Heart left ventricle (tissue), 13 donors: ENCODE data around the gene EYS.

ENCODE experiments used
- POLR2A ChIP-seq, 2 donors: fragments of 450-650 bp; IDR thresholded peaks; one replicate each; pipeline ENCODE4 v1.6.1; 2017; ENCODE audit warnings: antibody characterized with exemption in 2 of 2, mild to moderate bottlenecking in 2 of 2, moderate library complexity in 2 of 2
- TF ChIP-seq, protein P1 (sequence below), 12 donors: fragments of 200-600 bp; sonication (generic) in 4 of 12; IDR thresholded peaks; one replicate each; pipeline versions ENCODE4 v1.5.0 to v1.8.0; 2018 to 2022; ENCODE audit warnings: antibody characterized with exemption in 12 of 12, mild to moderate bottlenecking in 5 of 12
- donor health status: ischemic (EF 13 %, LVEDD 7.1; RV severe dilation, severe dysfunction).
- donor health status: DM: no; HTN: yes; CAD: no.
- donor health status: DM: no; HTN: no; CAD: no.
- donor health status: ischemic (EF 25% LVEDD 6.9; RV normal size, moderate dysfunction).
- donor health status: ischemic (EF 25% LVEDD 5.7; RV mildly dilated, moderate dysfunction).
- donor health status: ischemic (EF 35%, LVEDD 5.7; RV mildly dilated, moderate dysfunction).
- donor health status: nonischemic (EF 11% LVEDD 7.7; RV severe dilation, severe dysfunction).
- donor health status: DM: yes; HTN: yes; CAD: no.
- donor health status: PGD.
- donor health status: ischemic (EF 29% LVEDD 5.4; RV normal size, mild dysfunction).
- donor health status: nonischemic (EF 23%, LVEDD 6.1; RV moderate dilation, normal function).

DNA sequence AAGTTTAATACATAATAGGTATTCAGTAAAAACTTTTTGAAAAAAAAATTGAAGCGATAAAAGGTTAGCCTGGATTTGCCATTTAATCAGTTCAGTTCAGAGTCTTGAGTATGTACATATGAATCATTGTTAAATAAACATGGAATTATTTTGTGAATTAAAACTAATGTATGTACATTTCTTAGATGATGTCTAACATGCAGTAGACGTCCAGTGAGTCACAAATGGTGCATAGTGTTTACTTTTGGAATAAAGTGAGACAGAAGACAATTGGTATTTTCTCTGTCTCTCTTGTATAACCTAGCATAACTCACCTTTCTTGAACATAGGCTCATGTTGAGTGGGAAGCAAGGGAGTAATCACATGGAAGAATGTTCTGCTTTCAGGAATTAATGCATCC lies 83.5 kb downstream of the EYS start:
- TF ChIP-seq, protein P1, sequence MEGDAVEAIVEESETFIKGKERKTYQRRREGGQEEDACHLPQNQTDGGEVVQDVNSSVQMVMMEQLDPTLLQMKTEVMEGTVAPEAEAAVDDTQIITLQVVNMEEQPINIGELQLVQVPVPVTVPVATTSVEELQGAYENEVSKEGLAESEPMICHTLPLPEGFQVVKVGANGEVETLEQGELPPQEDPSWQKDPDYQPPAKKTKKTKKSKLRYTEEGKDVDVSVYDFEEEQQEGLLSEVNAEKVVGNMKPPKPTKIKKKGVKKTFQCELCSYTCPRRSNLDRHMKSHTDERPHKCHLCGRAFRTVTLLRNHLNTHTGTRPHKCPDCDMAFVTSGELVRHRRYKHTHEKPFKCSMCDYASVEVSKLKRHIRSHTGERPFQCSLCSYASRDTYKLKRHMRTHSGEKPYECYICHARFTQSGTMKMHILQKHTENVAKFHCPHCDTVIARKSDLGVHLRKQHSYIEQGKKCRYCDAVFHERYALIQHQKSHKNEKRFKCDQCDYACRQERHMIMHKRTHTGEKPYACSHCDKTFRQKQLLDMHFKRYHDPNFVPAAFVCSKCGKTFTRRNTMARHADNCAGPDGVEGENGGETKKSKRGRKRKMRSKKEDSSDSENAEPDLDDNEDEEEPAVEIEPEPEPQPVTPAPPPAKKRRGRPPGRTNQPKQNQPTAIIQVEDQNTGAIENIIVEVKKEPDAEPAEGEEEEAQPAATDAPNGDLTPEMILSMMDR (IDR thresholded peaks at IDR 0.05), result no peak
- no peak for TF ChIP-seq POLR2A (IDR thresholded peaks at IDR 0.05)
